GM12892 (cell line): Measurements from ENCODE around the gene THSD8.
"Not testable (repeated sequence)": the region's sequence is repeated elsewhere in the genome, so short reads cannot be mapped to it uniquely, and the experiment has no call there.

Experiments
- DNase-seq: peaks from one replicate; pipeline ENCODE4 v3.0.0; 2011; ENCODE audit not compliant: insufficient read length
- FAIRE-seq: peaks from 2 replicates; lab custom pipeline; 2011; peaks lifted over from hg19 to GRCh38; lab: Jason Lieb, UNC
- POLR2A ChIP-seq: IDR thresholded peaks from 2 replicates; pipeline ENCODE4 v1.6.1; 2011; ENCODE audit warnings: low read depth, low read length, control low read depth
- POLR2AphosphoS5 ChIP-seq: IDR thresholded peaks from 2 replicates; pipeline ENCODE4 v1.6.1; 2011; ENCODE audit warnings: low read depth, low read length, control low read depth
- TAF1 ChIP-seq: IDR thresholded peaks from 2 replicates; pipeline ENCODE4 v1.6.1; 2011; ENCODE audit warnings: low read depth, mild to moderate bottlenecking, control low read depth, low read length, borderline replicate concordance

Gene THSD8

DNA sequence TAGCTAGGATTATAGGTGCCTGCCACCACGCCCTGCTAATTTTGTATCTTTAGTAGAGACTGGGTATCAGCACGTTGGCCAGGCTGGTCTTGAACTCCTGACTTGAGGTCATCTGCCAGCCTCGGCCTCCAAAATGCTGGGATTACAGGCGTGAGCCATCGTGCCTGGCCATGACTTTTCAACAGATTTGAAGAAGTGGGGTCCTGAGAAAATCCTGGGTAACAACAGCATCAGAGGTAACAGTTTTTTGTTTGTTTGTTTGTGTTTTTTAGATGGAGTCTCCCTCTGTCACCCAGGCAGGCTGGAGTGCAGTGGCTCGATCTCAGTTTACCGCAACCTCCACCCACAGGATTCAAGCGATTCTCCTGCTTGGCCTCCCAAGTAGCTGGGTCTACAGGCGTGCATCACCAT, 6.9 kb upstream of the THSD8 start:
- TF ChIP-seq TAF1 (no peak), POLR2A (no peak), POLR2AphosphoS5 (no peak)
- DNase-seq (no peak), FAIRE-seq (no peak)

DNA sequence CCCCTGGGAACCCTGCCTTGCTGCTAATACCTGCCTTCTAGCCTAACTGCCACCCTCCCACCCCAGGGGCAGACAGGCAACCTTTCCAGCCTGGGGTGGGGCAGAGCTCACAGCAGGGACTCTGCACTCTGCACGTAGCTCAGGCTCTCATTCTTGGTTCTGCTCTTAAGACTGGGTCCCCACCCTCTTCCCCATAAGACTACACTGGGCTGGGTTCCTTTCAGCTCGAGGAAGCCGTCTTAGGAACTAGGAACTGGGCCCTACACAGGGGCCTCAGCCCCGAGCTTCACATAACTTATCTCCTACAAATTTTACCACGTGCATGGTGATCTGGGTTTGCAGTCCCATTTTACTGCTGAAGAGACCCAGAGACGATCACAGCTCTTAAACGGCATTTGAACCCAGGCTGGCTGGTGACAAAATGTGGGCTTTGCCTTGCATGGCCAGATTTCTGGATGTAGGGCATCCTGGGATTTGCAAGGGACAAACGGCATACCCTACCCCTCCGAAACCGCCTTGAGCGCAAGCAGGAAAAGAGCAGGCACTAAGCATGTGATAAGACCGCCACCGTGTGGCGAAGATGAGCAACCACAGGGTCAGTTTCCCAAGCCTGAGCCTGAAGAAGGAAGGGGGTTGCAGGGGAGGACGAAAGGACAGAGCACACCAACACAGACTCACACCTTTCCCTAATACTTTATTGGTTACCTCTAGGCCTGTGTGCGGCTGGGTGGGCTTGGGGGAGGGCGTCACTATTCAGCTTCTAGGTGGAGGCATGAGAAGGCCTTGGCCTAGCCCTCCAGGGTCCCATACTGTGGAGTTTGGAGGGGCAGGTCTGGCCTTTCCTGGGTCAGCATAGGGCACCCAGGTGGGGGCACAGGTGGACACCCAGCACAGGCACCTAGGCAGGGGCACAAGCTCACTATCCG, 5.5 kb upstream of the THSD8 start:
- DNase-seq (no peak), FAIRE-seq (peak; percentile 84)
- TF ChIP-seq TAF1: no peak
- no peak for TF ChIP-seq POLR2A
- TF ChIP-seq POLR2AphosphoS5: no peak; the same call in 1 of the 2 replicates

DNA sequence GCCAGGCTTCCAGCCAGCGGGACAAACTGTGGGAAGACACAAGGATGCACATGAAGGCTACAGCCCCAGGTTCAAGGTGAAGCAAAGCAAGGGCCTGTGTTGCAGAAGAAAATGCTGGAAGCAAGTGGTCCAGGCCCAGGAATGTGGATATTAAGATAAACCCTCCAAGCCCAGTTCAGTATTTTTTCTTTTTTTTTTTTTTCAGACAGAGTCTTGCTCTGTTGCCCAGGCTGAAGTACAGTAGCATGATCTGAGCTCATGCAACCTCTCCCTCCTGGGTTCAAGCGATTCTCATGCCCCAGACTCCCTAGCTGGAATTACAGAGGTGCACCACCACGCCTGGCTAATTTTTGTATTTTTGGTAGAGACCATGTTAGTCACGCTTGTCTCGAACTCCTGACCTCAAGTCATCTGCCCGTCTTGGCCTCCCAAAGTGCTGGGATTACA, 4.7 kb upstream of the THSD8 start:
- no peak for TF ChIP-seq POLR2A
- TF ChIP-seq POLR2AphosphoS5: no peak
- no peak for TF ChIP-seq TAF1
- FAIRE-seq (no peak), DNase-seq (no peak)

DNA sequence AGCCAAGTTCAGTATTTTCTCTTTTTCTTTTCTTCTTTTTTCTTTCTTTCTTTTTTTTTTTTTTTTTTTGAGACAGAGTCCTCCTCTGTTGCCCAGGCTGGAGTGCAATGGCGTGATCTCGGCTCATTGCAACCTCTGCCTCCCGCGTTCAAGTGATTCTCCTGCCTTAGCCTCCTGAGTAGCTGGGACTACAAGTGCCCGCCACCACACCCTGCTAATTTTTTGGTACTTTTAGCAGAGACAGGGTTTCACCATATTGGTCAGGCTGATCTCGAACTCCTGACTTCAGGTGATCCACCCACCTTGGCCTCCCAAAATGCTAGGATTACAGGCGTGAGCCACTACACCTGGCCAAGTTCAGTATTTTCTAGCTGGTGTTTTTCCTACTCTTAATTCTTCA, 4.3 kb upstream of the THSD8 start:
- FAIRE-seq, DNase-seq: not testable (repeated sequence)

DNA sequence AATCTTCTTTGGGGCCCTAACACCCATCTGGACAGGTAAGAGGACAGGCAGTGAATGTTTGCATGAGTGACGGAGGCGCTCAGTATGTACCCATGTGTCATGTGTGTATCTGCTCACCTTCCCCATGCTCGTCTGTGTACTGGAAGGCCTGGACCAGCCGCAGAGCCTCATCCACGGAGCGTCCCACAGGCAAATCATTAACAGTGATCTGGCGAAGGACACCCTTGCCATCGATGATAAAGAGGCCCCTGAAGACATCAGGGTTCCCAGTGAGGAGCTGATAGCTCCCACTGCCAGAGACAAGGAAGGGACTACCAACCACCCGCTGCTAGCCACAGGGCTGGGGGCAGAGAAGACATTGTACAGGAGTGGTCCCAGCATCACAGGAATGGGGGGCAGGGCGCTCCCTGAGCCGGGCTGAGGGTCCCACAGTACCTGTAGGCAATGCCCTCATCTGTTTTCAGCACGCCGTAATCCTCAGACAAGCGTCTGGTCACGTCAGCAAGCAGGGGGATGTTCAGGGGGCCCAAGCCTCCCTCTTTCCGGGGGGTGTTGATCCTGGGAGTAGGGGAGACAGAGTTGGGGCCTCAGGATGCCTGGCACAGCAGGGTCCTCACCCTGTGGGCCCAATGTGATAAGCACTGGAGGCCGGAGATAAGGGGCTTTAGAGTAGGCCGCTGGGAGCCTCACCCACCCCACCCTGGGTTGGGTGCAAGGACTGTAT, 2.0 kb upstream of the THSD8 start:
- DNase-seq (no peak), FAIRE-seq (no peak)
- TF ChIP-seq POLR2AphosphoS5 (no peak), POLR2A (no peak)

DNA sequence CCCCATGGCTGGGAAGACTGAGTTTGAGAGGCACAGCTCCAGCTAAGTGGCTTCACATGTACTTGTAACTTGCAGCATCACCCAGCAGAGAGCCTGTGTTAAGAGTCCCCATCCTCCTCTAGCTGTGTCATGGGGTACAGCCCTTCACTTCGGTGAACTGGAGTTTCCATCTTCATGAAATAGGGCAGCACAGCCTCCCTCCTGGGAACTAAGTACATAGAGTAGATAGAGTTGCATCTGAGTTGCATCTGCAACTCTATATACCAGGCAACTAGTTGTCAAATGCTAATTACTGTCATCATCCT, 1.5 kb upstream of the THSD8 start:
- FAIRE-seq (no peak), DNase-seq (no peak)
- no peak for TF ChIP-seq POLR2AphosphoS5
- TF ChIP-seq POLR2A: no peak
- TF ChIP-seq TAF1: no peak

DNA sequence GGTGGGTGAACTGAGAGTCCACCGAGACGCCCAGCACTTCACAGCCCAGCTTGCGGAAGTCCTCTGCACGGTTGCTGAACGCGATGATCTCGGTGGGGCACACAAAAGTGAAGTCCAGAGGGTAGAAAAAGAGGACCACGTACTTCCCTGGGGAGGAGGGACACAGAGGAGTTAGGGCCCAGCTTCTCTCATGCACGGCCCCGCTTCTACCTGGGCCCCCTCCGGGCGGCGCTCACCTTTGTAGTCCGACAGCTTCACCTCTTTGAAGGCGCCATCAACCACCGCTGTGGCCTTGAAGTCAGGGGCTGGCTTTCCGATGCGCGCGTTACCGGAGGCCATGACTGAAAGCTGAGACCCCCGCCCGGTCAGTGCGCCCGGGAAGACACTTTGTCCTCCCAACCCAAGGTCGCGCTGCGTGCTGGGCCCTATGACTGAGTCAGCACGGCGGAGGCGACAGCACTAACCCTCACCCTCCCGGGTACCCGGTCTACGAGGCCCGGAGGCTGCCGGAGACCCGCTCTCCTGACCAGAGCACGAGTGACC, 875 bp upstream of the THSD8 start:
- FAIRE-seq: no peak
- no peak for DNase-seq
- TF ChIP-seq POLR2A: no peak
- TF ChIP-seq POLR2AphosphoS5: no peak
- TF ChIP-seq TAF1: no peak

DNA sequence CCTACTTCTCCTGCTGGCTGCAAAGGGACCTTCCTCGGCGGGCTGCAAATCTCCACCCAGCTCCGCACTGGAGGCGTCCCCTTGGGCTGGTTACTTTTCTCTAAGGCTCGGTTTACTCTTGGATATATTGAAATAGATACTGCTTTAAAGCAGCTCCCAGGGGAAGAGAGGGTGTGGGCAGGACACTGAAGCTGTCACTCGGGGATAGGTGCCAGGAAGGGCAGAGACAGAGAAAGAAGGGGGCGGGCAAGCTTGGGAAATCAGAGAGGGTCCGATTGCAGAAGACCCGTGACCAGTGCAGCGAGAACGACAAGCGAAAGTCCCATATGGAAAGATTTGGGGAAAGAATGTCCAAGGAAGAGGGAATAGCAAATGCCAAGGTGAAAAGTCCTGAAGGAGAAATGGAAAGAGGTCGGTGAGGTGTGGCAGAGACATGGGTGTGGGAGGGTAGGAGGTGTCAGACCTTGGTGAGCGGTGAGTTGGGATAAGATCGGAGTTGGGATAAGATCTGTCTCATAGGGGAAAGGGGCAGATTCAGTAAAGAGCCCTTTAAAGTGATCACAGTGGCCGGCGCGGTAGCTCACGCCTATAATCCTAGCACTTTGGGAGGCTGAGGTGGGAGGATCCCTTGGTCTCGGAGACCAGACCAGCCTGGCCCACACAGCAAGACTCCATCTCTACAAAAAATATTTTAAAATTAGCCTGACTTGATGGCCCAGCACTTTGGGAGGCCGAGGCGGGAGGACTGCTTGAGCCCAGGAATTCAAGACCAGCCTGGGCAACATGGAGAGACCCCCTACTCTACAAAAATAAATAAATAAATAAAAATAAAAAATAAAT, 618 bp downstream of the THSD8 start:
- DNase-seq (no peak), FAIRE-seq (no peak)
- no peak for TF ChIP-seq POLR2AphosphoS5
- no peak for TF ChIP-seq POLR2A
- no peak for TF ChIP-seq TAF1

DNA sequence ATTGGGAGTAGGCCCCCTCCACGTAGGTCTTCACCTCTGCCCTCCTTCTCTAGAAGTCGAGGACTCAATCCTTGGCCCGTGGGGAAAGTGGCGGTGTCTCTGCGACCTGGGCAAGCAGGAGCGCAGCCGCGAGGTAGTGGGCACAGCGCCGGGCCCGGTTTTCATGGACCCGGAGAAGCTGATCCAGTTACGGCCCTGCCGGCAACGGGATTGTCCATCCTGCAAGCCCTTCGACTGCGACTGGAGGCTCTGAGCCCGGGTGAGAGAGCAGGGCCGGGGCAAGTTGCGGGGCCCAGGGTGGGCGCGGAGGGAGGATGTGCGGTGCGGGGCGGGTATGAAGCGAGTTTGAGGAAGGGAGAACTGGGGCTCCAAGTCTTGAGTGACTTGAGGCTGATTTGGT, 2.2 kb downstream of the THSD8 start:
- DNase-seq: no peak
- FAIRE-seq: no peak
- TF ChIP-seq POLR2AphosphoS5 (no peak), TAF1 (no peak)

DNA sequence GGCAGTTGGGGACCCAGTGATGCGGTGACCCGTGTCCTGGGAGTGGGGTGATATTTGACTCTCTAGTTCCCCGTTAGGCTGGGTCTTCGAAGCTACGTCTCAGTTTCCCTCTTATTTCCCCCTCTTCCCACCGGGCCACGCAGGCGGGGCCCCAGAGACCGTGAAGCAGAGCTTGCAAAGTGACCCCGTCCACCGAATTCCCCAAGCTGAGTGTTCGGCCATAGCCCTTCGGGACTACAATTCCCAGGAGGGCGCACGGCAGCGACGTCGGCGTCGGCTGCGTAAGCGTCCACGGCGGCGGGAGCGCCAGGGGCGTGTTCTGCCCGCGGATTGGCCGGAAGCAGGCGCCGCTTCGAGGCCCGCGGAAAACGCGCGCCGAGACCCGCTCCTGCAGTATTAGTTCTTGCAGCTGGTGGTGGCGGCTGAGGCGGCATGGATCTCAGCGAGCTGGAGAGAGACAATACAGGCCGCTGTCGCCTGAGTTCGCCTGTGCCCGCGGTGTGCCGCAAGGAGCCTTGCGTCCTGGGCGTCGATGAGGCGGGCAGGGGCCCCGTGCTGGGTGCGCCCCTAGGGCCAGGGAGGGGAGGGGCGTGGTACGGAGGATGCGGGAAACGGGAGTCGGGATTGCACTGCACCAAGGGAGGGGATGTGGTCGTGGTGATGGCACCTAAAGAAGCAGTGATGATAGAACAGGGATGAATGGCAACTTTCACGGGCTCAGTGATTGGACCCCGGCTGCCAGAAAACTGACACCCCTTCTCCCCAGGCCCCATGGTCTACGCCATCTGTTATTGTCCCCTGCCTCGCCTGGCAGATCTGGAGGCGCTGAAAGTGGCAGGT, 4.6 kb downstream of the THSD8 start, which contains the start of gene RNASEH2A:
TSS of gene RNASEH2A (plus strand) at position 343 of the 840 bp plus-strand sequence. CDS start at position 433, 90 bp downstream.
- DNase-seq (peak; percentile 98), FAIRE-seq (peak; percentile 98)
- TF ChIP-seq POLR2A (peak; percentile 83), TAF1 (0 out of 2 replicates have a peak, but pooled peaks have one; percentile 34), POLR2AphosphoS5 (peak; percentile 63)

DNA sequence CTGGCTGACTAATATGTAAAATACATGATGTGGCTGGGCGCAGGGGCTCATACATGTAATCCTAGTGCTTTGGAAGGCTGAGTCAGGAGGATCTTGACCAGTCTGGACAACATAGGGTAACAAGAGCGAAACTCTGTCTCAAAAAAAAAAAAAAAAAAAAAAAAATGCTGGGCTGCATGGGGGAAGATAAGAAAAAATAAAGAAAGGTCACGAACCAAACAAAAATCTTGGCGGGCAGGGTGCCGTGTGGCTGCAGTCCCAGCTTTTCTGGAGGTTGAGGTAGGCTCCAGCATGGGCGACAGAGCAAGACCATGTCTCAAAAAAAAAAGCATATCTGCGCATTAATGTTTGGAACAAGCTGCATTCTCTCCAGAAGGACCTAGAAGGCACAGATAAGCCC, 13.2 kb downstream of the THSD8 start:
- TF ChIP-seq POLR2AphosphoS5 (no peak), POLR2A (no peak), TAF1 (no peak)
- no peak for DNase-seq
- no peak for FAIRE-seq

DNA sequence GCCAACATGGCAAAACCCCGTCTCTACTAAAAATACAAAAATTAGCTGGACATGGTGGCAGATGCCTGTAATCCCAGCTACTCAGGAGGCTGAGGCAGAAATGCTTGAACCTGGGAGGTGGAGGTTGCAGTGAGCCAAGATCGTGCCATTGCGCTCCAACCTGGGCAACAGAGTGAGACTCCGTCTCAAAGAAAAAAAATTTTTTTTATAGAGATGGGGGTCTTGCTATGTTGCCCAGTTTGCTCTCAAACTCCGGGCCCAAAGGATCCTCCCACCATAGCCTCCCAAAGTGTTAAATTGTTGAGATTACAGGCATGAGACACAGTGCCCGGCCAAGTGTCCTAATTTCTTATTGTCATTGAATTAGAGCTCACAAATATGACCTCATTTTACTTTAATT, 15.3 kb downstream of the THSD8 start:
- not testable (repeated sequence) for FAIRE-seq, DNase-seq

DNA sequence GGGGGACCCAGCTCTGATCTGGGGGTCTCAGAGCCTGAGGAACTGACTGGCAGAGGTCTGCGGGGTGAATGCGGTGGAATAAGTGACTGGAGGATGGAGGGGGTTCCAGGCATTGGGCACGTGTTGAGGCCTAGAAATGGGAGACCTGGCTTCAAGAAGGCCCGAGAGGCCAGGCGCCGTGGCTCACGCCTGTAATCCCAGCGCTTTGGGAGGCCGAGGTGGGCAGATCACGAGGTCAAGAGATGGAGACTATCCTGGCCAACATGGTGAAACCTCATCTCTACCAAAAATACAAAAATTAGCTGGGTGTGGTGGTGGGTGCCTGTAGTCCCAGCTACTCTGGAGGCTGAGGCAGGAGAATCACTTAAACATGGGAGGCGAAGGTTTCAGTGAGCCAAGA, 15.9 kb downstream of the THSD8 start:
- FAIRE-seq, DNase-seq: not testable (repeated sequence)
